HCT116 (cell line): ENCODE measurements around the gene PTGIS. TPM values are rescaled to one million over a fixed set of nuclear protein-coding genes. Genes with fewer than 3 reads are reported as not detected.

Experiments
- ATAC-seq: fragments of 200-7000 bp; cut with Tn5 transposase; 2 replicates; pipeline ENCODE4 v1.9.1; 2020; ENCODE audit warnings: mild to moderate bottlenecking, moderate library complexity
- BruUV-seq: library from RNA; stranded (reverse); fragments of 400-500 nt; replicated peaks from 2 replicates; lab custom pipeline; 2021; lab: Mats Ljungman, UMichigan
- CTCF ChIA-PET: fragments of 300-600 bp; sonication (Branson Sonifier 250); formaldehyde crosslinking; loops from one replicate; lab custom pipeline; 2021; ENCODE audit warnings: antibody characterized with exemption; lab: Charles Lee
- POLR2A ChIA-PET: fragments of 300-600, 350-600 bp; sonication (Branson Sonifier 250); formaldehyde crosslinking; loops from one replicate; lab custom pipeline; 2021; ENCODE audit warnings: antibody characterized with exemption; lab: Charles Lee
- RAD21 ChIA-PET, 2 experiments: fragments of 300-600 bp; sonication (Branson Sonifier 250); formaldehyde crosslinking; loops; one replicate each; lab custom pipeline; 2023; ENCODE audit warnings: low total read pairs in 2 of 2; ENCODE audit not compliant: uncharacterized antibody in 2 of 2, unreplicated experiment in 2 of 2, low non-redundant PET in 1 of 2; lab: Charles Lee
- DNase-seq: peaks from one replicate; pipeline ENCODE4 v3.0.0-alpha.2; 2010; ENCODE audit warnings: low read depth, low spot score
- H2AFZ ChIP-seq: fragments of 200-600 bp; shearing (Covaris generic), sonication (generic); 2 replicates; pipeline ENCODE4 v1.6.1; 2017; ENCODE audit warnings: low read depth, mixed run types, mixed read lengths, antibody characterized with exemption, low read length; ENCODE audit not compliant: poor library complexity, severe bottlenecking
- H3K27ac ChIP-seq: 2 replicates; pipeline ENCODE4 v1.5.1; 2012; ENCODE audit warnings: low read depth, low read length
- H3K27me3 ChIP-seq: fragments of 200-600 bp; sonication (generic); 2 replicates; pipeline ENCODE4 v1.6.1; 2016; ENCODE audit warnings: mixed run types, low read length, mixed read lengths; ENCODE audit not compliant: insufficient read depth
- H3K36me3 ChIP-seq, 2 experiments: fragments of 200-500 bp in 1 of 2; fragments of 200-600 bp in 1 of 2; sonication (Bioruptor generic) in 1 of 2; sonication (generic) in 1 of 2; 2 replicates each; pipeline versions ENCODE4 v1.5.1 to v1.6.1; 2014 to 2016; ENCODE audit warnings: low read length in 2 of 2, inconsistent platforms in 1 of 2, mixed read lengths in 1 of 2, mixed run types in 1 of 2; ENCODE audit not compliant: insufficient read depth in 2 of 2, control insufficient read depth in 1 of 2
- H3K4me1 ChIP-seq, 2 experiments: fragments of 200-600 bp in 1 of 2; sonication (generic) in 1 of 2; 2 replicates each; pipeline versions ENCODE4 v1.5.1 to v1.6.1; 2012 to 2017; ENCODE audit warnings: low read length in 2 of 2, inconsistent platforms in 1 of 2, mild to moderate bottlenecking in 1 of 2, mixed read lengths in 1 of 2, mixed run types in 1 of 2, moderate library complexity in 1 of 2; ENCODE audit not compliant: insufficient read depth in 2 of 2, control insufficient read depth in 1 of 2
- H3K4me2 ChIP-seq: fragments of 200-600 bp; sonication (generic); 2 replicates; pipeline ENCODE4 v1.6.1; 2017; ENCODE audit warnings: mixed run types, low read length, mixed read lengths
- H3K4me3 ChIP-seq, 2 experiments: fragments of 200-600 bp in 1 of 2; sonication (generic) in 1 of 2; replicated peaks in 1 of 2; 2 replicates each; pipeline ENCODE4 v1.5.1; 2011 to 2016; ENCODE audit warnings: low read length in 2 of 2, control low read depth in 1 of 2, low read depth in 1 of 2, mild to moderate bottlenecking in 1 of 2, mixed read lengths in 1 of 2, mixed run types in 1 of 2
- H3K79me2 ChIP-seq: fragments of 200-600 bp; sonication (generic); 2 replicates; pipeline ENCODE4 v1.6.1; 2017; ENCODE audit warnings: mild to moderate bottlenecking, mixed run types, low read length, moderate library complexity, mixed read lengths; ENCODE audit not compliant: insufficient read depth
- H3K9ac ChIP-seq: fragments of 200-600 bp; sonication (generic); 2 replicates; pipeline ENCODE4 v1.6.1; 2016; ENCODE audit warnings: low read length, mixed read lengths
- H3K9me2 ChIP-seq: fragments of 200-600 bp; sonication (generic), shearing (Covaris generic); 2 replicates; pipeline ENCODE4 v1.6.1; 2017; ENCODE audit warnings: mixed run types, mild to moderate bottlenecking, moderate library complexity; ENCODE audit not compliant: insufficient read depth
- H3K9me3 ChIP-seq, 2 experiments: fragments of 200-500 bp in 1 of 2; fragments of 200-600 bp in 1 of 2; sonication (Bioruptor generic) in 1 of 2; sonication (generic) in 1 of 2; 2 replicates each; pipeline ENCODE4 v1.6.1; 2014 to 2017; ENCODE audit warnings: low read length in 2 of 2, mixed read lengths in 2 of 2, inconsistent platforms in 1 of 2, low read depth in 1 of 2, mild to moderate bottlenecking in 1 of 2, mixed run types in 1 of 2, moderate library complexity in 1 of 2; ENCODE audit not compliant: control insufficient read depth in 1 of 2, insufficient read depth in 1 of 2
- H4K20me1 ChIP-seq: fragments of 200-600 bp; sonication (generic), shearing (Covaris generic); 2 replicates; pipeline ENCODE4 v1.6.1; 2017; ENCODE audit warnings: mixed run types, mild to moderate bottlenecking, moderate library complexity; ENCODE audit not compliant: insufficient read depth
- CEBPB ChIP-seq: IDR thresholded peaks from 2 replicates; pipeline ENCODE4 v1.6.1; 2012; ENCODE audit warnings: low read depth
- EZH2phosphoT487 ChIP-seq: fragments of 200-600 bp; IDR thresholded peaks from 2 replicates; pipeline ENCODE4 v1.6.1; 2018; ENCODE audit warnings: antibody characterized with exemption, borderline replicate concordance
- POLR2A ChIP-seq: IDR thresholded peaks from 2 replicates; pipeline ENCODE4 v1.7.0; 2011; ENCODE audit warnings: borderline replicate concordance; ENCODE audit not compliant: insufficient read depth, insufficient read length; ENCODE audit errors: extremely low read depth
- RAD21 ChIP-seq: IDR thresholded peaks from 2 replicates; pipeline ENCODE4 v1.6.1; 2012; ENCODE audit warnings: low read depth, mild to moderate bottlenecking
- SIN3A ChIP-seq: IDR thresholded peaks from 2 replicates; pipeline ENCODE4 v1.6.1; 2012; ENCODE audit warnings: low read depth
- TCF7L2 ChIP-seq: IDR thresholded peaks from 2 replicates; pipeline ENCODE4 v1.7.0; 2011; ENCODE audit warnings: borderline replicate concordance, inconsistent platforms; ENCODE audit not compliant: insufficient read depth, insufficient read length; ENCODE audit errors: extremely low read depth
- ZNF274 ChIP-seq: fragments of 200-500 bp; sonication (Bioruptor generic); IDR thresholded peaks from 2 replicates; pipeline ENCODE4 v1.6.1; 2014; ENCODE audit warnings: mild to moderate bottlenecking, low read depth, low read length, inconsistent platforms
- intact Hi-C: fragments of 100-400 bp; cut with micrococcal nuclease; formaldehyde crosslinking; loops from 2 replicates; pipeline ENCODE4 v1.10.0; 2022
- total RNA-seq: library from RNA; stranded (reverse); gene quantifications from one replicate; pipeline ENCODE4 v1.2.1, GENCODE V29; 2021; ENCODE audit not compliant: unreplicated experiment

PTGIS gene
- total RNA-seq, 1 experiment from 2014 or later, result 0.25 TPM

- CTCF ChIA-PET, result no interaction called here
- peaks cover 3% of the 10 kb centered on the region; the same call in 1 of the 2 replicates for H3K27me3 ChIP-seq
- no peaks in the 10 kb centered on the region for H4K20me1 ChIP-seq
- H3K79me2 ChIP-seq, result no peaks in the 10 kb centered on the region
- H3K9me3 ChIP-seq, result no peaks in the 10 kb centered on the region
- H3K4me3 ChIP-seq, result no peak overlapping the region
- RAD21 ChIA-PET, result no interaction called here
- H3K9me2 ChIP-seq, result no peaks in the 10 kb centered on the region
- no peak overlapping the region for H3K9ac ChIP-seq
- BruUV-seq, result no TSS peak
- intact Hi-C loops, result no loop called here
- ATAC-seq, result no peak
- TF ChIP-seq ZNF274 (no peak), TCF7L2 (no peak), CEBPB (no peak), POLR2A (no peak), RAD21 (no peak), EZH2phosphoT487 (no peak), SIN3A (no peak)
- no peaks in the 10 kb centered on the region for H3K36me3 ChIP-seq
- H3K4me1 ChIP-seq, result peaks cover 10 to 14% of the 10 kb centered on the region in 2 experiments; a peak in 3 of 4 replicates
- no peak for DNase-seq
- POLR2A ChIA-PET, result no interaction called here
- no peak overlapping the region for H2AFZ ChIP-seq
- no peak overlapping the region for H3K4me2 ChIP-seq
- H3K27ac ChIP-seq, result no peak overlapping the region
Observed at GRCh38 chr20:49568278-49569151, 578 bp upstream of the PTGIS start.
